Testis (tissue), 3 donors: Measurements from ENCODE around the gene STS. TPM values are rescaled to one million over a fixed set of nuclear protein-coding genes. Genes with fewer than 3 reads are reported as not detected.

Experiments
- DNase-seq: peaks from one replicate; pipeline ENCODE4 v3.0.0-alpha.2; 2019
- H3K27ac ChIP-seq, 2 donors: fragments of 200-600 bp; sonication (generic); one replicate each; pipeline ENCODE4 v1.5.1; 2019
- H3K27me3 ChIP-seq: fragments of 200-600 bp; sonication (generic); one replicate; pipeline ENCODE4 v1.5.1; 2019
- H3K36me3 ChIP-seq: fragments of 200-600 bp; sonication (generic); one replicate; pipeline ENCODE4 v1.5.1; 2017; ENCODE audit warnings: low read depth; ENCODE audit errors: missing control alignments
- H3K4me1 ChIP-seq: fragments of 200-600 bp; sonication (generic); one replicate; pipeline ENCODE4 v1.5.1; 2019
- H3K4me3 ChIP-seq, 2 donors: fragments of 200-600 bp; sonication (generic); one replicate each; pipeline ENCODE4 v1.5.1; 2017 to 2019
- H3K9me3 ChIP-seq: fragments of 200-600 bp; sonication (generic); one replicate; pipeline ENCODE4 v1.5.1; 2017
- POLR2A ChIP-seq: fragments of 450-650 bp; IDR thresholded peaks from one replicate; pipeline ENCODE4 v1.6.1; 2017; ENCODE audit warnings: antibody characterized with exemption, mild to moderate bottlenecking, moderate library complexity
- WGBS, 2 donors: methylation state at CpG; one replicate each; pipeline ENCODE4 v1.1.5; 2018; 5-methylcytosine and 5-hydroxymethylcytosine counted together
- intact Hi-C: fragments of 100-400 bp; cut with DNase I; formaldehyde crosslinking; loops from one replicate; pipeline ENCODE4 v1.15.1; 2023; ENCODE audit warnings: low total_unique reads
- polyA plus RNA-seq: library from polyadenylated mRNA; stranded (reverse); fragments of 350-450 nt; fragmentation: Illumina TruSeq; extraction: RNeasy Lipid Tissue Mini Kit (QIAGEN cat#74804); gene quantifications from one replicate; pipeline ENCODE4 v1.2.3, GENCODE V29; 2014; ENCODE audit warnings: low read depth, low replicate concordance; ENCODE audit not compliant: insufficient read depth
- total RNA-seq, 2 donors: library from RNA; depleted of rRNA; stranded (reverse); fragments of >200 nt; gene quantifications; one replicate each; pipeline ENCODE4 v1.2.3, GENCODE V29; 2016
- TF ChIP-seq, protein P1 (sequence below), 3 experiments: fragments of 450-650 bp in 2 of 3; fragments of 200-600 bp in 1 of 3; sonication (generic) in 1 of 3; IDR thresholded peaks; one replicate each; pipeline ENCODE4 v1.5.1; 2016 to 2019; ENCODE audit warnings: antibody characterized with exemption in 3 of 3, mild to moderate bottlenecking in 2 of 3, moderate library complexity in 1 of 3

The STS gene
- total and polyA plus RNA-seq, 3 donors from 2014 or later, result 3.5 to 5.0 (median 4.6) TPM

DNA sequence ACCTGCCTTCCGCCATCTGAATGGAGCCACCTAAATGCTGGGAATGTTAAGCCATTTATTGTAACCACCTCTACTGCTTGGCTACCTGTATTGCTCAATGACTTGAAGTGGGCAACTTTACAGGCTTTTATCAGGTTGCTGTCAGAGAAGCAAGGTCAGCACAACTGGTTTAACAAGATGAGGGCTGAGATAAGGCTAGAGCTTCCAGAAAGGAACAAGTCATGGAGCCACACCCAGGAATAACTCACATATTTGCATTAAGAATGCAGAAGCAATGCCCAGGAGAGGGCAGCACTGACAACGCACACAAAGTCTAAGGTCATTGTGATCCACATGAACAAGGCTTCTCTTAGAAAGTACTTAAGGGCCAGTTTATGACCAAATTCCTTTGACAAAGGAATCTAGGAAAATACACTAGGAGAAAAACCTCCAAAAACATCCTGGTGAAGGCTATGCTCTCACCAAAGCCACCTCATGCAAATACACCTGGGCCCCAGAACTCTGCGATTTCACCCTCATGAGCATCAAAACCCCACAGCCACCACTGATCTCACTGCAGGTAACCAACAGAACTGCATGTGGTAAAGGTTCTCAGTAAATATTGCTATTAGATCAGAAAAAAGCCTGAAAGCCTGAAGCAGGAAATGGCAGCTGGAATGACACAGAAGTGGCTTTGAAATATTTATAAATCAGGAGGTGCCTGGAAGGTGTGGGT lies 15.0 kb upstream of the STS start:
- H3K27ac ChIP-seq, result no peak overlapping the region
- peak; percentile 46 for DNase-seq
- no peaks in the 10 kb centered on the region for H3K27me3 ChIP-seq
- H3K4me1 ChIP-seq, result no peaks in the 10 kb centered on the region
- 81 to 94% methylated on average over 3 of the region's 3 CpGs for WGBS, 2 donors
- TF ChIP-seq POLR2A, result no peak
- TF ChIP-seq, protein P1, sequence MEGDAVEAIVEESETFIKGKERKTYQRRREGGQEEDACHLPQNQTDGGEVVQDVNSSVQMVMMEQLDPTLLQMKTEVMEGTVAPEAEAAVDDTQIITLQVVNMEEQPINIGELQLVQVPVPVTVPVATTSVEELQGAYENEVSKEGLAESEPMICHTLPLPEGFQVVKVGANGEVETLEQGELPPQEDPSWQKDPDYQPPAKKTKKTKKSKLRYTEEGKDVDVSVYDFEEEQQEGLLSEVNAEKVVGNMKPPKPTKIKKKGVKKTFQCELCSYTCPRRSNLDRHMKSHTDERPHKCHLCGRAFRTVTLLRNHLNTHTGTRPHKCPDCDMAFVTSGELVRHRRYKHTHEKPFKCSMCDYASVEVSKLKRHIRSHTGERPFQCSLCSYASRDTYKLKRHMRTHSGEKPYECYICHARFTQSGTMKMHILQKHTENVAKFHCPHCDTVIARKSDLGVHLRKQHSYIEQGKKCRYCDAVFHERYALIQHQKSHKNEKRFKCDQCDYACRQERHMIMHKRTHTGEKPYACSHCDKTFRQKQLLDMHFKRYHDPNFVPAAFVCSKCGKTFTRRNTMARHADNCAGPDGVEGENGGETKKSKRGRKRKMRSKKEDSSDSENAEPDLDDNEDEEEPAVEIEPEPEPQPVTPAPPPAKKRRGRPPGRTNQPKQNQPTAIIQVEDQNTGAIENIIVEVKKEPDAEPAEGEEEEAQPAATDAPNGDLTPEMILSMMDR (IDR thresholded peaks at IDR 0.05), result no peak
- H3K9me3 ChIP-seq, result no peaks in the 10 kb centered on the region
- H3K4me3 ChIP-seq, result no peak overlapping the region
- intact Hi-C loops, result no loop called here
- no peaks in the 10 kb centered on the region for H3K36me3 ChIP-seq

DNA sequence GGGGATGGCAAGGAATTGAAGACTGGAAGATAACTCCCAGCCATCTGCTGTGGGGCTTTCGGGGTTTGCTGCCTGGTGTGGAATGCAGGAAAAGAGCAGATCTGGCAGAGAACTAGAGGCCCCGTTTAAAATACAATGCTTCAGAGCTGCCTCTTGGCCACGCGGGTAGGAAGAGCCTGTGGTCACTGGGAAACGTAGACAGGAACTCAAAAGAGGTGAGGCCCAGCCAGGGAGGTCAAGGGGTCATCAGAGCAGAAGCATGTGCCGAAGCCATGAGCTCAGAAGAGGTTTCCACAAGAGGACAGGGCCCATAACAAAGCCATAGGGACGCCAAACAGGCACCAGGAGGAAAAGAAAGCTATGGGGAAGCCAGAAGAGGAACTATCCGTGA lies 14.5 kb upstream of the STS start:
- TF ChIP-seq POLR2A, result no peak
- TF ChIP-seq, protein P1 (IDR thresholded peaks at IDR 0.05), result no peak
- Histone ChIP-seq H3K9me3 (no peaks in the 10 kb centered on the region), H3K27ac (no peak overlapping the region), H3K36me3 (no peaks in the 10 kb centered on the region), H3K27me3 (no peaks in the 10 kb centered on the region), H3K4me3 (no peak overlapping the region), H3K4me1 (no peaks in the 10 kb centered on the region)
- intact Hi-C loops, result no loop called here
- DNase-seq, result no peak
- 37 to 71% methylated on average over 5 to 8 of the region's 8 CpGs for WGBS, 2 donors

DNA sequence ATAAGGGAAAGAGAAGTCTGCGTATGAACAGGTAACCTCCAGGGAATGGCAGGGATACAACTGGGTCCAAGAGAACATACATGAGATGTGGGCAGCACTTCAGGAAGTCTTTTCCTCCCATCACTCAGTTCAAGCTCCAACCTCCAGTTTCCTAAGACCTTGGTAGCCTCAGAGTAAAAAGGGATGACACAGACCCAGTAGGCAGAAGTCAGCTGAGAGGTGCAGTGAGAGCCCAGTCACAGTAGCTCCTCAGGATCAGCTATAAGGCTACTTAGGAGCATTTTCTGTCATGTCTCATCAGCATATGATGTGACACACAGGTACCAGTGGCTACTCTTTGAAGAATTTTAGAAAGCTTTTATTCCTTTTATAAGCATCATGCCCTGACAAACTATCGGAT lies 12.5 kb upstream of the STS start:
- no peak overlapping the region for H3K27ac ChIP-seq
- 92 to 96% methylated on average over 2 of the region's 2 CpGs for WGBS, 2 donors

DNA sequence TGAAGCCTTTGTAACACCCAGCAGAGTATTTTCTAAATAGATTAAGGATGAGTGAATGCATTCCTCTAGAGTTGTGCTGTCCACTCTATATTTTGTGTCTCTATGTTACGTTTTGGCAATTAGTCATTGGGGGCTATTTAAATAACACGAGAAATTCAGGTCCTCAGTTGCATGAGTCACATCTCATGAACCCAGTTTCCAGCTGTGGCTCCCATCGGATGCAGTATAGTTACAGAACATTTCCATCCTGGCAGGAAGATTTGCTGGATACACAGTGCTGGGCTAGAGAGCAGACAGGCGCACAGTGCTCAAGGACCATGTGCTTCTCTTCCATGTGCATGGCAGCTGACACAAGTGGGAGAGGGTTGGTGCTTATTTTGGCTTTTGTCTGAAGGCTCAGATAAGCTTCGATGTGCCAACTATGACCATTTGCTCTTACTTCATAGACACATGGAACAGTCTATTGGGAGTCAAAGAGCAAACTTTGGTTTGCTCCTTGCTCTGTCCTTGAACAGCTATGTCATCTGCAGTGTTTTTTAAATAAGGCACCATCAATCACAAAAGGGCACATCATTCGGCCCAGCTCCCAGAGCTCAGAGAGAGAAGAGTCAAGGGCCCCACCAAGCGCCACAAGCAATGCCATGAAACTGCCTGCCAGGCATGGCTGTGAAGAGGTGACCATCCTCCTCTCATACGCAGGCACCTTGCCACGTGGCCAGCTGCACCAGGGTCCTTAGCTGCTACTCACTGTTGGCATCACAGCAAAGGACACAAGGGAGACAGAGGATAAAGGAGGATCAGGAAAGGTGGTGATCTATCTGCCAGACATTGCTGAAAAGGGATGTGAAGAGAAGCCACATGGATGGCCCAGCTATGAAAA lies 8.1 kb upstream of the STS start:
- TF ChIP-seq, protein P1 (IDR thresholded peaks at IDR 0.05), result no peak
- TF ChIP-seq POLR2A, result no peak
- no peak overlapping the region for H3K27ac ChIP-seq
- no peak overlapping the region for H3K4me3 ChIP-seq
- no peak for DNase-seq
- intact Hi-C loops, result no loop called here
- no peaks in the 10 kb centered on the region for H3K9me3 ChIP-seq
- H3K4me1 ChIP-seq, result no peaks in the 10 kb centered on the region
- no peaks in the 10 kb centered on the region for H3K36me3 ChIP-seq
- H3K27me3 ChIP-seq, result no peaks in the 10 kb centered on the region
- WGBS, 2 donors, result 95 to 96% methylated on average over 6 to 8 of the region's 9 CpGs

More for the DNA sequence above, 12.5 kb upstream of the STS start:
- Histone ChIP-seq H3K36me3 (no peaks in the 10 kb centered on the region), H3K9me3 (no peaks in the 10 kb centered on the region), H3K4me3 (no peak overlapping the region), H3K4me1 (no peaks in the 10 kb centered on the region), H3K27me3 (no peaks in the 10 kb centered on the region)
- TF ChIP-seq, protein P1 (IDR thresholded peaks at IDR 0.05), result no peak
- no peak for TF ChIP-seq POLR2A
- intact Hi-C loops, result no loop called here
- DNase-seq, result no peak
